Fibroblast of gingiva (primary cell): ENCODE data around the gene HSPBP1.

Source experiments
- DNase-seq: peaks from one replicate; pipeline ENCODE4 v3.0.0-alpha.2; 2011; ENCODE audit warnings: low read depth

The HSPBP1 gene

DNA sequence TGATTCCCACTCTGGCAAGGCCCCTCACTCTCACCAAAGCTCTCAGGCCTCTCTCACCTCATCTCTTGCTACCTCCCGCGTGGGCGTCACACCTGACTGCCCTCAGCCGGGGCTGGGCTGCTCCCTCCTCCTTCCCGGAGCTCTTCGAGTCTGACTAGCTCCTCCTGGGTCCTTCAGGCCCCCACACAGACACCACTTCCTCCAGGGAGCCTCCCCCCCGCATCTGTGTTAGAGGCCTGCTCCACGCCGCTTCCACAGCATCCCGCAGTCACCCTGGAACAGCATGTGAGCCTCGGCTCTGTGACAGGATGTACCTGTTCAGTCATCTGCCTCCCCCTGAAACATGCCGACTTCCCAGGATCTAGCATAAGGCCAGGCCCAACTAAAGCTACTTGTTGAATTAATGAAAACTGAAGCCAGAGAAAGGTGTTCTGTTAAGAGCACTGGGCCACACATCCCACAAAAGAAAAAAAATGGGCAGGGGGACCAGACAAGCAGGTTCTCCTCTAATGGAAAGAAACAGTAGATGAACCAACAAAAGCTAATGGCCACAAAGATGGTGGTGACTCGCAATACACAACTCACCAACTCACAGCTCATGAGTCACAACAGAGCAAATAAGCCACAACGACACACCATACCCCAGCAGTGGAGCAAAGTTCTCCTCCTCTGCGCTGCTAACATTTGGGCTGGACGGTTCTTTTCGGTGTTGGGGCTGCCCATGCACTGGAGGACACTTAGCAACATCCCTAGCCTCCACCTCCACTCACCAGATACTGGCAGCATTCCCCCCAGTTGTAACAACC, 24.1 kb downstream of the HSPBP1 start:
- no peak for DNase-seq

DNA sequence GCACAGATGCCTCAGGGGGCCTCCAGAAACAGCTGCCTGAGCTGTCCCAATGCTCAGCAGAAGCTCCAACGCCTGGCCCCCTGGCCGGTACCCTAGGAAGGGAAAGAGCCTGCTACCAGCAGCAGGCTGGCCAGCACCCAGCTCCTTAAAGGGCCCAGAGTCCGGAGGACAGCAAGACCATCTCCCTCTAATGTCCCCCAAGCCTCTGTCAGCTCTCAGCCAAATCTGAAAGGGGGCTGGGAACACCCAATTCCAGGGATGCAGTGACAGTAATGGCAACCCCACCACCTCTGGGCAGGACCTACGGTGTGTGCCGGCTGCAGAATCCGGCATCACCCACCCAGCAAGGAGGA, 25.3 kb downstream of the HSPBP1 start:
- DNase-seq = no peak

DNA sequence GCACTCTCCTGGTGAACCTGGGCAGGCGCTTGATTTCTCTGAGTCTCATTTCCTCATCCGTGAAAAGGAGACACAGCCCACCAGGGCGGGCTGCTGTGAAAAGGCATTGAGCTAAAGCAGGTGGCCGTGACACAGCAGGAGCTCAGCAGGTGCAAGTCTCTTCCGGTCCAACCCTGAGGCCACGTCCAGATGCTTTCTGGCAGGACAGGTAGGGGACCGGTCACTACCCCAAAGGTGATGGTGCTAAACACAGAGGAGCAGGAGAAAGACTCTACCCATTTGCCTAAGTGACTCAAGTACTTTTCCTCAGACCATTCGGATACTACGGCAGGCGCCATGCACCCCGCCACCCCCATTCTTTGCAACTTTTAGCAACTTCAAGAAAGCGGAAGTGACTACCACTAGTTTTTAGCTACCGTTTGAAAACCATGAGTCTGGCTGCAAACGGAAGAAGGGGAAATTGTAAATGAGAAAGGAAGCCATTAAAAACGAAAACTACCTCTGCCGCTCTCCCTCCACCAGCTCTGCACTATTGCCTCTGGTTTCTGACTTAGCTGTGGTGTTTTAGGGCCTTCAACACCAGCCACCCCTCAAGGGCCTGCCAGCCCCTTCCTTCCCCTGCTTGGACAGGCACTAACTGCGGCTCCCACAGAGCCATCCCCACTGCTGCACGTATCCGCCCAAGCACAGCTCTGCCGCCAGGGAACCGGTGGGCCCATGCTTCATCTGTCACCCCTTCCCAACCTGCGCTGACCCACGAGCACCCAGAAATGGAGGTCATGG, 25.9 kb downstream of the HSPBP1 start:
- DNase-seq = no peak

DNA sequence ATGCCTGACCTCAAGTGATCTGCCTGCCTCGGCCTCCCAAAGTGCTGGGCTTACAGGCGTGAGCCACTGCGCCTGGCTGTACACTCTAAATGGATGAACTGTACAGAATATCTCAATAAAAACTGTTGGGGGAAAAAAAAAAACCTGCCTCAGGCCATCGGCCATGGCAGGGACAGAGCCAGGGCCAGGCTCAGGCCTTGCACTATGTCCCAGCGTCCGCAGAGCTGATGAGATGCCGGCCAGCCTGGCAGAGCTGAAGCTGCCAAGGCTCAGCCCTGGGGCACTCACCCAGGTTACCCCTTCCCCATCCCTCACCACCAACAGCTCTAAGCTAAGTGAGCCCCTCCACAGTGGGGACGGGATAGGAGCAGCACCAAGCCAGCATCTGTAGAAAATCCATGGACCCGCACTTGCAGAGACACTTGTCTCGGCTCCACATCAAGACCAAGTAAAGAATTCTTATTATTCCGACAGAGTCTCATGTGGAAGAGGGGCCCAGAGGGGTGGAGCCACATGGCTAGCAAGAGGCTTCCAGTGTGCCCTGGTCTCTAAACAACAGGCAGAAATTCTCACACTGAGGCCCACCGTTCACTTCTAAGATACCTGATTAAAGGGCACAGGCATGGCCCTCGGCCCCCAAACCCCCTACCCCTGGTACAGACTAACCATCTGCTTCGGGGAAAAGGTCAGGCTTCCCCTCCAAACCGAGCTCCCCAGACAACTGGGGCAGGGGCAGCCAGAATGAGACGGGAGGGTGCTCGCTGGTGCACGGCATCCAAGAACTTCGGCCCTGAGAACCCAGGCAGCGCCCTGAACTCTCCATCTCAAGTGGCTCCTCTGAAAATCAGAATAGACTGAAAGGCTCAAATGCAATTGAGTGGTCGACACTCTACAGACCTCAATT, 26.9 kb downstream of the HSPBP1 start:
- no peak for DNase-seq

DNA sequence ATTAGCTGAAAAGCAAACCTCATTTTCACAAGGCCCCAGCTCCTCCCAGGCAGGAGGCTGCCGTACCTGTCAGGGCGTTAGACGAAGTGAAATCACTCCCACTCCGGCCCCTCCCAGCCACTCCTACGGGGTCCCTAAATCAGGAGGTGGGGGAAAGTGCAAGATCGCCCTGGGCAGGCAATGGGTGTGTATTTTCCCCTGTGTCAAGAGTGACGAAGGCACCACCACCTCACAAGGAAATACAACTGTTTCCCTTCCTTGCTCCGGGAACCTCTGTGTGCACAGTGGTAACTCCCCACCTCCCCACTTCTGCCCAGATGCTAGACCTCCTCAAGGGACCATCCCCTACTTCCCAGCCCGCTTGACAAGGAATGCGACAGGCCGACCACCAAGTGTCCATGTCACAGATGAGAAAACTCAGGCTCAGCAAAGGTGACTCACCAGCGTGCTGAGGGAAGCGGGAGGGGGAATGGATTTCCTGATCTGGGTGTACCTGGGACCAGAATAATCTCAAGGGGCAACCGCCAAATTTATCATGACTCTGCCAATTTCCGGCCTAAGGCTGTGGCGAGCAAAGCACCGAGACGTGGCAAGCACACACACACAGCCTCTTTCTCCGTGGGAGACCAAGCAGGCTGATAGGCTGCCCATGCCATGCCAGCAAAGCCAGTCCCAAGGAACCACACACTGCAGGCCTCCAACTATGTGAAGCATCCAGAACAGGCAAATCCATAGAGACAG, 28.4 kb downstream of the HSPBP1 start:
- no peak for DNase-seq

DNA sequence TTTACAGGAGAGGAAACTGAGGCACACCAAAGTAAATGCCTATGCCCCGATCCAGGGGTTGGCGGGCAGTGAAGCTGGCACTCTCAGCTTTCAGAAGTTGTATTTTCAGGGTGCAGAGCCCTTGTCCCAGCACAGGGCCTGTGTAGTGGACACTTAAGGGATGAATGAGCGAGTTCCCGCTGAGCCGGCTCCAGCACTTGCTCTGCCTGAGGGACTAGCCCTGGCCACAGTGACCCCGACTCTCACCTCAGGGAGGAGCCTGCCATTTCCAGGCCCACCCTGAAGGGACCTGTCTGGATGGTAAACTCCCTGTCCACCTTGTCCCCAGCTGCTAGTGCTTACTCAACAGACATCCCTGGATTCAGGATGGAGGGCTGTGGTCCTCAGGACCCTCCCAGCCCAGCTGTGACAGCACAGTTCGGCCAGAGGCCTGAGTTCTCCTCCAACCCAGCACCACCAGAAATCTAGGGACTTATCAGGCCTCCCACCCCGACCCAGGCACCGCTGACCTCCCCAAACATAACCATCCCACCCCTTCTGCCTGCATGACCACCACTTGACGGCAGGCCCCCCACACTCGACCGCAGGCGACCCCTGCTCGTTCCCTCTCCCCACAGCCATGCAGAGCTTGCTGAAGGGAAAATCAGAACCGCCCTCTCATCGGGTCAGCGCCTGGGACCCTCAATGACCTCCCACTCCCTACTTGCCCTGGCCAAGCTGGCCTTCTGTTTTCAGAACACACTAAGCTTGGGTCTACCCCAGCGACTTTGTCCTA, 29.5 kb downstream of the HSPBP1 start:
- no peak for DNase-seq

DNA sequence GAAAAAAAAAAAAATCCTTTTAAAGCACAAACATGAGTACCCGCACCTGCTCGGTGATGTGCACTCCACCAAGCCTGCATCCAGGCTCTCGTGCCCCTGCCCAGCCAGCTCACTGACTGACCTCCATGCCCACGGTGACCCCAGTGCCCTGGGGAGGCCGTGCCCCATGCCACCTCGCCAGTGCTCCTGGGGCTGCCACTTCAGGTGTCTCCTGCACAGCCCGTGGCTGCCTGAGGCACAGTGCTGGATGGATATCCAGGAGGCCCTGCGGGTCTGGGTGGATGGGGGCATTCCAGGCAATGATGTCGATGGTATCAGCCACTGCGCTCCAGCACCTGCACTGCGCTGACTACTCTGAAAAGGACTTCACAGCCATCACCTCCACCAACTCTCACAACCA, 30.1 kb downstream of the HSPBP1 start:
- no peak for DNase-seq

DNA sequence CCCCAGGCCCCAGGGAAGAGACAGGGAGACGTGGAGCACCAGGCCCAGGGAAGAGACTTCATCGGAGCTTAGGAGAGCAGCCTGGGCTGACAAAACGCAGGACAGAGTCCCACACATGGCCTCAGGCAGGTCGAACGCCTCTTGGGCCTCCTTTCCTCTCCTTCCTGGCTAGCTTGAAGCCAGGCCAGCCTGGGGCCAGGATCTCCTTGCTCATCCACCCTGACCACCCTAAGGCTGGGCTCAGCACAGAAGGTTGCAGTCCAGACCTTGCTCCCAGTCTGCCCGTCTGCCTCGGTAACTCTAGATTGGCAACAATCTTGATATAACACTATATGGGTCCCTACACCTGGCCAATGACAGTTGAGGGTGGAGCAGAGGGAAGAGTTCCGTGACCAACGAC, 31.2 kb downstream of the HSPBP1 start:
- DNase-seq = no peak

DNA sequence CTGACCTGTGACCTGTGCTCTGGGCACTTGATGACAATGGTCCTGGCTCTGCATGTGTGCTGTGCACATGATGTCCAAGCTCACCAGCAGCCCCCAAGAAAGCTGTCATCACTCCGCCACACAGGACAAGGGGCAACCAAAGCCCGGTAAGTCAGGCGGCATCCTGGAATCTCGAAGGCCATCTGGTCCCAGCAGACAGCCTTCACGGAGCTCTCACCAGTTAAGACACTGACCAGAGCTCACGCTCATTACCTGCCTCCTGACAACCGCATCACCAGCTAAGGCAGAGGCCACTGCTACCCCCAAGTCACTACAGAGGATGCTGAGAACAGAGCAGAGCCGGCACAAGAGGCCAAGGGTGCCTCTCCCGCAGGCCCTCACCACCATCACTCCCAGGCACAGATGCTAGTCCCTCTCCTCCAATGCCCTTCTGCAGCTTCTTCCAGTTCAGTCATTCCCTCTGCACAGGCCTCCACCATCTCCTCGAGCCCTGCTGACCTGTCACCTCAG, 31.7 kb downstream of the HSPBP1 start:
- no peak for DNase-seq

DNA sequence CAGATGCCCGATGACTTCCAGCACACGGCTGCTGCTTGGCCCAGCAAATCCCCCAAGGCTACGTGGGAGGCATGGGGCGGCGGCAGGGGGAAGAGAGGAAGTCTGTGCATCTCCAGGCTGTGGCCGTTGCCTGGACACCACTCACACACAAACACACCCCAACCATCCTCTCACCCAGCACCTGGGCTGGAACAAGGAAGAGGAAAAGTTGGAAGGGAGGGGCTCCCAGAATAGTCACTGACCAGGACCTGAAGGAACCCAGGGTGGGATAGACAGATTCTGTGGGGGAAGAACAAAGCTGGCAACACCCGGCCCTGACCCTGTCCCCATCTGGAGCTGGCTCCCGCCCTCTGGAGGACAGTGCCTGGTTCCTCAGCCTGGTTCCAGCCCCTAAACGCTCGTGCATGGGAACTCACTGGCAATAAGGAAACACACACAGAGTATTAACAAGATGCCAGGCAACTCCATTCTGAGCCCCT, 32.2 kb downstream of the HSPBP1 start:
- DNase-seq = peak; percentile 8

DNA sequence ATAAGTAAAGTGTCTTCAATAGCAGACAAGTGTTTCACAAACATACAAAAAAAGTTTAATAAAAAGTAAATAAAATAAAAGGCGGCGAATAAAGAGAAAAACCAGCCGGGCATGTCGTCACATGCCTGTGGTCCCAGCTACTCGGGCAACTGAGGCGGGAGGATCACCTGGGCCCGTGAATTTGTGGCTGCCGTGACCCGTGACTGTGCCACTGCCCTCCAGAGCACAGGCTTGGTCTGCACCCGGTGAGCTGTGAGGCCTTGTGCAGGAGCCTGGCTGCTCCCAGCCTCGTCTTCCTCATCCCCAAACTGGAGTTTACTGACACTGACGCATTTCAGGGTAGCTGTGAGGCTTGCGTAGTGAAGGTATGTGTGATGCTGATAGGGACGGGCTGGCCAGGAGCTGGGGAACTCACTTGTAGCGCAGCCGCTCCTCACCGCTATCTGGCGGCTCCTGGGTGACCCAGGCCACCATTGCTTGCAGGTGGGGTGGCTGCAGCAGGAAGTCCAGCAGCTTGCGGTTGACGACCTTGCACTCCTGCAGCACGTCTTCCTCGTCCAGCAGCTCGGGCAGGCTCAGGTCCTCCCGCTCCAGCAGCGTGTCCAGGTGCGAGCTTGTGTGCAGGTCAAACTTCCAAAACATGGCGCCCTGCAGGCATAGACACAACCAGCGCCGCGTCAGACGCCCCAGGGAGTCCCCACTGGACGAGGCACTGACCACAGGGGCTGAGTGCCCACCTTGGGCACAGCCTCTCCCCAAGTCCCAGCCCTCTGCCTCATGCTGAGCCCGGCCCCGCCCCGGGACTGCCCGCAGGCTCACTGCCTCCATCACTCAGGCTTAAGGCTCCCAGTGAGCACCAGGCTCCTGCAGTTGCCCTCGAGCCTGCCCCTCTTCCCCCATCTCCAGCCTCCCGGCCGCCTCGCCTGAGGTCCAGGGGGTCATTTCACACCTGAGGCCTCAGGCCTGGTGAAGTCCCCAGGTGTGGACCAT, 33.2 kb downstream of the HSPBP1 start:
- no peak for DNase-seq

DNA sequence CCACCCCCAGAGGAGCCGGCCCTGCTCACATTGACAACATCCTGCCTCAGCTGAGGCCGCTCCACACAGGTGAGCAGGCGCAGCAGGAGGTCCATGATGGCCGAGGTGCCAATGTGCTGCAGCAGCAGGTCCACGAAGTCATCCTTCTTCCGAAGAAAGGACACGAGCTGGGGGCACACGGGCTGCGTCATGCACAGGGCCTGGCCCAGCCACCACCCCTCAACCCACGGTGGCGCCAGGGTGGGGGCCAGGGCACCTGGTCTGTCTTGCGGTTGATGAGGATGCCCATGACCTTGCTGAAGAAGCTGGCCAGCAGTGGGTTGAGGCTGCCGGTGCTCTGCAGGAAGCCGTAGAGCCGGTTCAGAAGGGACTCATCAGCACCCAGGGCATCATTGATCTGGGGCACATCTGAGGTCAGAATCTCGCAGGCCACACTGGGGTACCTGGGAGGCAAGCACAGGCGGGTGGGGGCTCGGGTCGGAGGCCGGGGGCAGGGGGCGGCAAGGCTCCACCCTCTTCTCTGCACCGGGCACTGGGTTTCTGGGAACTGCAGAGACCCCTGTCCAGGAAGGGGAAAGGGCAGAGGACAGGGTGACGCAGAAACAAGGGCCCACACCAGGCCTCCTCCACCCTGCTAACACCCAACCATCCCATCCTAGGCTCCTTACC, 34.5 kb downstream of the HSPBP1 start:
- DNase-seq = no peak

DNA sequence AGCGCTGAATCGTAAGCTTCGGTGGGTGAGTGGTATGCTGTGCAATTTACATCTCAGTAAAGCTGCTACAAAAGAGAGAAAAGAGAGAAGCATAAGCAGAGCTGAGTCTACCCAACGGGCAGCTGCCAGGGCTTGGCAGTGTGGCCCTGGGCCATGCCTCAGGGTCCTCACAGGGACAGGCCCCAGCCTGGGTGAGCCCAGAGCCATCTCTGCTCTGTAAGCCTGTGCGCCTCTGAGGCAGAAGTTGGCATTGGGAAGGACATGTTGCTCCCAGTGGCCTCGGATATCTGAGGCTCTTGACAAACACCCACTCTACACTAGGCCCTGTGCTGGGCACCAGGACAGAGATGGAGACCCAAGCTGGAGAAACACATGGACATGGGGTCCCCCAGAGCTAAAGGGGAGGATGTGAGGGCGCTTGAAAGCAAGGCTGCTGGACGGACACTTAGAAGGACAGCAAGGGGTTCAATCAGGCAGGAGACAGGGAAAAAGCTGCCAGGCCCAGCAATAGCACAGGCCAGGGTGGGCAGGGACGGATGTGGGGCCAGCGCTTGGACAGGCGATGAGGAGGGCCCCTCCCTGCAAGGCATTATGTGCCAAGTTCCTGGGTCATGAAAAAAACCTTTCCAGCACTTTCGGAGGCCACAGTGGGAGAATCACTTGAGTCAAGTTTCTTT, 35.8 kb downstream of the HSPBP1 start:
- no peak for DNase-seq

DNA sequence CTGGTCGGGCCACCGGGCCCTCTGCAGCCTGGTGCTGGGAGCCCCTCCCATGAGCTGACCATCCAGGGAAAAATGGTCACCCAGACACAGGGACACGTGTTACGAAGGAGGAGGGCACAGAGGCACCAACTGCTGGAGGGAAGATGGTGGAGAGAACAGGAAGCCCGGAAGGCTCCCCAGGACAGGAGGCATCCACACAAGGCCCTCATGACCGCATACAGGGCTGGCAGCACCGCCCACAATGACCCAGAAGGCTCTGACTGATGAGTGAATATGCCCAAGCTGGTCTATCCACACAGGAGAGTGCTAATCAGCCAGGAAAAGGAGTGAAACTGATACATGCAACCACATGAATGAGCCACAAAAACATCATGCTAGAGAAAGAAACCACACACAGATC, 37.4 kb downstream of the HSPBP1 start:
- no peak for DNase-seq

DNA sequence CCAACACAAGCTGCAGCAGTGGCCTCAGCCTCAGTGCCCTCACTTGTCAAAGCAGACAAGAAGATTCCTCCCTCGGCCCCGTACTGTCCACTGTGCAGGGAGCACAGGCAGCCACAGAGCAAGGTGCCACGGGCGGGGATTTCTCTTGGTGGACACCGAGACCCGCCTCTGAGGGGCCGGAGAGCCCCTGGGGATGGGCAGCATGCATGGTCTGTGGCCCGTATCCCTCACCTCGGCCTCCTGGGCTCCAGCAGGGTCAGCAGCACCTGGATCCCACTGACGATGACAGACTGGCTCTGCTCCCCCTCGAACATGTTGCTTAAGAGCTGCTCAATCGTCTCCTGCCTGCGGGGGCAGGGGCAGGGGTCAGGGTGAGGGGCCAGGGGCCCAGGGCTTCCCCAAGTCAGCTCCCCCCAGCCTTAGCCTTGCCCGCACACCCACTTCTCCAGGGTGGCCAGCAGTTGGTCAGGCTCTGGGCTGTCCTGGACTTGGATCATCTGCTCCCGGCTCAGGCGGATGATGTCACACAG, 37.9 kb downstream of the HSPBP1 start:
- no peak for DNase-seq

DNA sequence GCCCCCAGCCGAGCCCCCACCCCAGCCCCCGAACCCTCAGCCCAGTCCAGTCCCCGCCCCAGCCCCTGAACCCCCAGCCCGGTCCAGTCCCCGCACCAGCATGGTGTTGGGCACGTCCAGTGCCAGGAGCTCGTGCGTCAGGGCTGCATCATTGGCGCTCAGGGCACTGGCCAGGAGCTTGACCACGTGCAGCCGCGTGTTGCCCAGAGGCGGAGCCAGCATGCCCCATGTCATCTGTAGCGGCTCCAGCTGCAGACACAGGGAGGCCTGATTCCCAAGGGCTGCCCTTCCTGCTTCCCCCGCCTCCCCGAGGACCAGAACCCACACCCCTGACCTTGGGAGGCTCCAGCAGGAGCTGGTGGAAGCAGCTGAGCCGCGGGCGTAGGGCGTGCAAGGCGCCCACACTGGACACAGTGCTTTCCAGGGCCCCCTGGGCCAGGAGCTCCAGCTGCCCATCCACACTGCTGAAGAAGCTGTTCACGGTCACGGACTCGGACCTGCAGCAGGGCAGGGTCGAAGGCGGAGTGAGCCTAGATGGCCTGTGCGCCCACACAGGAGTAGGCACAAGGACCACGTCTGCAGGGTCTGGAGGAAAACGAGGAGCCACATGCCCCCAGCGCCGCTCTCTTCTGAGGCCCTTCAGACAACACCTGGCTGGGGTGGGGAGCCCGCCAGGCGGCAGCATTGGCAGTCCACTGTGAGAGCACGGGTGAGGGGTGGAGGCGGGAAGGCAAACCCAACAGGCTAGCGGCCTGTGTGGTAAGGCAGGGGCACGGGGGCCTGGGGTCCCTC, 38.6 kb downstream of the HSPBP1 start:
- DNase-seq = no peak

DNA sequence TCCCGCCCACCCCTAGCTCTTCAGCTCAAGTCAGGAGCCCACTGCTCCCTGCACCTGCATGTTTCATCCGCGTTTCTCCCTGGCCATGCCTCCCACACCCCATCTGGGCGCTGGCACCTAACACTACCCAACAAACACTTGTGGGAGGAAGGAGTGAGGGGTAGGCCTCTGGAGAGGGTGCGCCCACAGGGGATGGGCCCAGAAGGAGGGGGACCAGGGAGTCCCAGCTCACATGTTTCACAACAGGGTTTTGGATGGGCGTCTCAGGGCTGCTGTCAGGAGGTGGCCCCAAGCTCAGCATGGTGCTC, 39.2 kb downstream of the HSPBP1 start:
- no peak for DNase-seq
